Measurements from ENCODE around the gene ADGRD1. TPM values are rescaled to one million over a fixed set of nuclear protein-coding genes. Genes with fewer than 3 reads are reported as not detected.

ADGRD1 gene
- total RNA-seq, 1 experiment from 2014 or later: 11.8 TPM

- DNase-seq (ENCODE audit: low read depth): no peak
These were observed 118.9 kb downstream of the ADGRD1 start for GRCh38 chr12:131072451-131073230.

GRCh38 chr12:131074221-131075083, 120.7 kb downstream of the ADGRD1 start:
- DNase-seq (ENCODE audit: low read depth): peak; percentile 67

GRCh38 chr12:131075194-131075593, 121.5 kb downstream of the ADGRD1 start:
- DNase-seq (ENCODE audit: low read depth): no peak

- no peak for DNase-seq (ENCODE audit: low read depth)
These were observed 121.9 kb downstream of the ADGRD1 start for GRCh38 chr12:131075611-131076010.

GRCh38 chr12:131076296-131076695, 122.6 kb downstream of the ADGRD1 start:
- no peak for DNase-seq (ENCODE audit: low read depth)

GRCh38 chr12:131076791-131077747, 123.4 kb downstream of the ADGRD1 start:
- DNase-seq (ENCODE audit: low read depth): no peak

GRCh38 chr12:131077931-131078391, 124.3 kb downstream of the ADGRD1 start:
- no peak for DNase-seq (ENCODE audit: low read depth)

GRCh38 chr12:131082290-131083194, 128.8 kb downstream of the ADGRD1 start:
- DNase-seq (ENCODE audit: low read depth): no peak

- DNase-seq (ENCODE audit: low read depth): peak; percentile 2
These were observed 130.8 kb downstream of the ADGRD1 start for GRCh38 chr12:131084341-131085011.

- peak; percentile 2 for DNase-seq (ENCODE audit: low read depth)
These were observed 131.6 kb downstream of the ADGRD1 start for GRCh38 chr12:131085125-131085815.

GRCh38 chr12:131085816-131086591, 132.3 kb downstream of the ADGRD1 start:
- no peak for DNase-seq (ENCODE audit: low read depth)

- DNase-seq (ENCODE audit: low read depth): no peak
These were observed 133.7 kb downstream of the ADGRD1 start for GRCh38 chr12:131087302-131087818.

- no peak for DNase-seq (ENCODE audit: low read depth)
These were observed 134.4 kb downstream of the ADGRD1 start for GRCh38 chr12:131087991-131088700.

GRCh38 chr12:131088701-131089530, 135.2 kb downstream of the ADGRD1 start:
- DNase-seq (ENCODE audit: low read depth): no peak

- DNase-seq (ENCODE audit: low read depth): no peak
These were observed 136.0 kb downstream of the ADGRD1 start for GRCh38 chr12:131089531-131090273.
